WTC11 (cell line): Measurements from ENCODE around the gene COPZ2. TPM values are rescaled to one million over a fixed set of nuclear protein-coding genes. Genes with fewer than 3 reads are reported as not detected.
"Not testable (repeated sequence)": the region's sequence is repeated elsewhere in the genome, so short reads cannot be mapped to it uniquely, and the experiment has no call there.

ENCODE experiments used
- ATAC-seq: fragments of 200-7000 bp; cut with Tn5 transposase; 2 replicates; pipeline ENCODE4 v1.10.0; 2021; ENCODE audit warnings: mild to moderate bottlenecking, moderate library complexity
- CTCF ChIA-PET: fragments of 300-600 bp; sonication (Branson Sonifier 250); formaldehyde crosslinking; loops from one replicate; lab custom pipeline; 2021; ENCODE audit warnings: antibody characterized with exemption; lab: Charles Lee
- POLR2A ChIA-PET: fragments of 350-600 bp; sonication (Branson Sonifier 250); formaldehyde crosslinking; loops from one replicate; lab custom pipeline; 2021; ENCODE audit warnings: antibody characterized with exemption; lab: Charles Lee
- DNase-seq: peaks from one replicate; pipeline ENCODE4 v3.0.0; 2021; ENCODE audit warnings: low spot score
- H3K27ac Mint-ChIP-seq: 2 replicates; pipeline ENCODE4 v1.8.0; 2021; ENCODE audit warnings: mixed read lengths
- H3K27me3 Mint-ChIP-seq: 2 replicates; pipeline ENCODE4 v1.8.0; 2021; ENCODE audit warnings: low read depth, mild to moderate bottlenecking, moderate library complexity, mixed read lengths
- H3K36me3 Mint-ChIP-seq: 2 replicates; pipeline ENCODE4 v1.8.0; 2021; ENCODE audit warnings: mixed read lengths
- H3K4me1 Mint-ChIP-seq: 2 replicates; pipeline ENCODE4 v1.8.0; 2022; ENCODE audit warnings: mixed read lengths
- H3K4me3 Mint-ChIP-seq: 2 replicates; pipeline ENCODE4 v1.8.0; 2021; ENCODE audit warnings: mild to moderate bottlenecking, moderate library complexity, mixed read lengths
- H3K9me3 Mint-ChIP-seq: 2 replicates; pipeline ENCODE4 v1.8.0; 2021; ENCODE audit warnings: mixed read lengths
- ATF6 ChIP-seq: sonication (generic); formaldehyde crosslinking; IDR thresholded peaks from 2 replicates; pipeline ENCODE4 v1.8.1; 2023; ENCODE audit warnings: mild to moderate bottlenecking, missing genetic modification reagents
- CTCF ChIP-seq: fragments of 200-600 bp; IDR thresholded peaks from 2 replicates; pipeline ENCODE4 v1.8.0; 2022; ENCODE audit warnings: antibody characterized with exemption
- GTF2I ChIP-seq: fragments of 250-450 bp; sonication (Bioruptor Pico); conservative IDR thresholded peaks from 2 replicates; pipeline ENCODE4 v1.4.0; 2021; ENCODE audit warnings: mild to moderate bottlenecking
- MLX ChIP-seq: sonication (generic); formaldehyde crosslinking; IDR thresholded peaks from 2 replicates; pipeline ENCODE4 v1.8.1; 2023; ENCODE audit warnings: mild to moderate bottlenecking, missing genetic modification reagents, moderate library complexity
- TEAD1 ChIP-seq: sonication (generic); formaldehyde crosslinking; IDR thresholded peaks from 2 replicates; pipeline ENCODE4 v1.8.0; 2022; ENCODE audit warnings: mild to moderate bottlenecking, missing genetic modification reagents
- ZNF121 ChIP-seq: sonication (generic); formaldehyde crosslinking; IDR thresholded peaks from 2 replicates; pipeline ENCODE4 v1.8.0; 2023; ENCODE audit warnings: missing genetic modification reagents
- total RNA-seq: library from RNA; stranded (reverse); gene quantifications from 3 replicates; pipeline ENCODE4 v1.2.3, GENCODE V29; 2021

COPZ2 gene
- total RNA-seq, 1 experiment from 2014 or later, result 0.44 TPM

GRCh38 chr17:48081858-48082257 is 44.3 kb upstream of the COPZ2 start:
- Mint-ChIP-seq H3K27ac (peak overlapping the region; percentile 77; the same call in 1 of the 2 replicates), H3K4me1 (peaks cover 9% of the 10 kb centered on the region; the same call in 1 of the 2 replicates), H3K36me3 (peaks cover 1% of the 10 kb centered on the region), H3K4me3 (no peak overlapping the region), H3K27me3 (no peaks in the 10 kb centered on the region), H3K9me3 (no peaks in the 10 kb centered on the region)
- TF ChIP-seq GTF2I (CRISPR knock-in tag) (no peak), ATF6 (CRISPR knock-in tag) (no peak), MLX (CRISPR knock-in tag) (no peak), ZNF121 (CRISPR knock-in tag) (peak; percentile 83)
- DNase-seq (no peak), ATAC-seq (no peak)
- POLR2A ChIA-PET, result interaction anchor here (2.7 kb wide), 1 partner anchor 33 kb away, joined by 11 read pairs; the partner anchor contains the start of gene NFE2L1
- CTCF ChIA-PET, result interaction anchor here (0.6 to 3.1 kb wide), 8 partner anchors 14 to 56 kb away, joined by 3 to 33 read pairs (median 4); no protein-coding TSS in a partner anchor

- CTCF ChIA-PET, result interaction anchor here (1.2 to 5.0 kb wide), 2 partner anchors 13 to 51 kb away, joined by 6 to 40 read pairs; no protein-coding TSS in a partner anchor
- H3K36me3 Mint-ChIP-seq, result peaks cover 38% of the 10 kb centered on the region
- not testable (repeated sequence) for H3K27me3 Mint-ChIP-seq, DNase-seq, H3K4me3 Mint-ChIP-seq, ATAC-seq, H3K4me1 Mint-ChIP-seq, H3K9me3 Mint-ChIP-seq, H3K27ac Mint-ChIP-seq
- POLR2A ChIA-PET, result interaction anchor here (1.0 kb wide), 1 partner anchor 12 kb away, joined by 3 read pairs; no protein-coding TSS in a partner anchor
Measured at GRCh38 chr17:48077152-48077551, 39.6 kb upstream of the COPZ2 start.

- no peak overlapping the region for H3K4me3 Mint-ChIP-seq
- ATAC-seq (peak; percentile 67), DNase-seq (peak; percentile 80)
- no peaks in the 10 kb centered on the region for H3K4me1 Mint-ChIP-seq
- H3K27me3 Mint-ChIP-seq, result no peaks in the 10 kb centered on the region
- ChIA-PET CTCF (interaction anchor here (0.6 to 3.8 kb wide), 9 partner anchors 15 to 562 kb away, joined by 3 to 16 read pairs (median 4); no protein-coding TSS in a partner anchor), POLR2A (interaction anchor here (0.7 kb wide), 1 partner anchor 50 kb away, joined by 7 read pairs; no protein-coding TSS in a partner anchor)
- H3K9me3 Mint-ChIP-seq, result no peaks in the 10 kb centered on the region
- peak overlapping the region; percentile 55 for H3K27ac Mint-ChIP-seq
- TF ChIP-seq TEAD1 (no peak), CTCF (peak; percentile 35; the same call in 1 of the 2 replicates)
- H3K36me3 Mint-ChIP-seq, result peaks cover 57% of the 10 kb centered on the region
Measured at GRCh38 chr17:48074322-48075081, 36.9 kb upstream of the COPZ2 start.

- H3K4me3 Mint-ChIP-seq, H3K27ac Mint-ChIP-seq, ATAC-seq, H3K27me3 Mint-ChIP-seq, H3K4me1 Mint-ChIP-seq, DNase-seq, H3K9me3 Mint-ChIP-seq: not testable (repeated sequence)
- ChIA-PET CTCF (interaction anchor here (0.7 to 3.8 kb wide), 5 partner anchors 24 to 563 kb away, joined by 3 to 16 read pairs (median 4); no protein-coding TSS in a partner anchor), POLR2A (interaction anchor here (0.7 kb wide), 1 partner anchor 49 kb away, joined by 7 read pairs; no protein-coding TSS in a partner anchor)
- peaks cover 62% of the 10 kb centered on the region for H3K36me3 Mint-ChIP-seq
Measured at GRCh38 chr17:48073566-48074094, 36.0 kb upstream of the COPZ2 start.

GRCh38 chr17:48072811-48073210 is 35.2 kb upstream of the COPZ2 start:
- H3K36me3 Mint-ChIP-seq, result peaks cover 66% of the 10 kb centered on the region
- CTCF ChIA-PET, result interaction anchor here (0.9 to 3.8 kb wide), 3 partner anchors 38 to 48 kb away, joined by 3 to 16 read pairs (median 4); no protein-coding TSS in a partner anchor

More at GRCh38 chr17:48072811-48073210, 35.2 kb upstream of the COPZ2 start:
- H3K27ac Mint-ChIP-seq, result peak overlapping the region; percentile 75; the same call in 1 of the 2 replicates
- DNase-seq, ATAC-seq, H3K4me3 Mint-ChIP-seq, H3K9me3 Mint-ChIP-seq, H3K4me1 Mint-ChIP-seq, H3K27me3 Mint-ChIP-seq: not testable (repeated sequence)
- POLR2A ChIA-PET, result interaction anchor here (1.0 kb wide), 1 partner anchor 46 kb away, joined by 4 read pairs; no protein-coding TSS in a partner anchor
